ENCODE measurements around the gene PRODH.
"Not testable (repeated sequence)": the region's sequence is repeated elsewhere in the genome, so short reads cannot be mapped to it uniquely, and the experiment has no call there.

PRODH gene

DNA sequence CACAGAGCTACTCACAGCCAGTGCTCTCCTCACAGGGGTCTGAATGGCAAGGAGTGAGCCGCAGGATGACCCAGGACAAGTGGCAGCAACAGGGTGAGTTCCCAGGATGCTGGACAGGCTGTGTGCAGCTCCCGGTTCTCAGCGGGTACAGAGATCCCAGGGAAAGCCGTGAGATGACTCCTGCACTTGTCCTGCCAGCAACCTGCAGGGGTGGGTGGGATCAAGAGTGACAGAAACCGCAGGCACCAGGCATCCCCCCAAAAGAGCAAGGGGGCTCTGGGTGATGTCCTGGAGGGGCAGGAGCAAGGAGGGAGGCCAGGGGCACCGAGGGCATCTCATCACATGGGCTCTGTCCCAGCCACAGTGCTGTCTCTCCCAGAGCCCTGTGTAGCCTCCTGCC, 15.9 kb upstream of the PRODH start:
- no peak for DNase-seq

DNA sequence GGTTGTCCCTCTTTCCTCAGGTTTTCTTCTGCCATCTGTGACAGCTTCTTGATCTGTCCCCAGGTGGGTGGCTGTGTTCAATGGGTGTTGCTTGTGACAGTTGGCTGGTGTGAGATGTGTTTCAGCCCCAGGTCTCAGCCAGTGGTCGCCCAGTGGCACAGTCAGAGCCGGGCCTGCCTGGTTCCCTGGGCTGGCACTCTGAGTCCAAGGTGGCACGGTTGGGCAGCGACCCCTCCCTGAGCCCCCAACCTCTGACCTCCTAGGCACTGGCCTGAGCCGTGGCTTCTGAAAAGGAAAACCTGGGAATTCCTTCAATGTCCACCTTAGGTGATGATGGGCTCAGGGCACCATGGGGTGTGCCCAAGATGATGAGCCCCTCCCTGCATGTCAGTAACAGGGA, 14.0 kb upstream of the PRODH start:
- DNase-seq, result no peak

- no peak for DNase-seq
These were observed 11.8 kb upstream of the PRODH start for GRCh38 chr22:18947905-18948304.

- DNase-seq, result not testable (repeated sequence)
These were observed 11.0 kb upstream of the PRODH start for GRCh38 chr22:18947105-18947504.

DNA sequence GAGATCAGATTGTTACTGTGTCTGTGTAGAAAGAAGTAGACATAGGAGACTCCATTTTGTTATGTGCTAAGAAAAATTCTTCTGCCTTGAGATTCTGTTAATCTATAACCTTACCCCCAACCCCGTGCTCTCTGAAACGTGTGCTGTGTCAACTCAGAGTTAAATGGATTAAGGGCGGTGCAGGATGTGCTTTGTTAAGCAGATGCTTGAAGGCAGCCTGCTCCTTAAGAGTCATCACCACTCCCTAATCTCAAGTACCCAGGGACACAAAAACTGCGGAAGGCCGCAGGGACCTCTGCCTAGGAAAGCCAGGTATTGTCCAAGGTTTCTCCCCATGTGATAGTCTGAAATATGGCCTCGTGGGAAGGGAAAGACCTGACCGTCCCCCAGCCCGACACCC, 2.6 kb upstream of the PRODH start:
- DNase-seq, result not testable (repeated sequence)

- not testable (repeated sequence) for DNase-seq
These were observed 1.4 kb downstream of the PRODH start for GRCh38 chr22:18934688-18935087.

- no peak for DNase-seq
These were observed 2.2 kb downstream of the PRODH start for GRCh38 chr22:18933914-18934313.

DNA sequence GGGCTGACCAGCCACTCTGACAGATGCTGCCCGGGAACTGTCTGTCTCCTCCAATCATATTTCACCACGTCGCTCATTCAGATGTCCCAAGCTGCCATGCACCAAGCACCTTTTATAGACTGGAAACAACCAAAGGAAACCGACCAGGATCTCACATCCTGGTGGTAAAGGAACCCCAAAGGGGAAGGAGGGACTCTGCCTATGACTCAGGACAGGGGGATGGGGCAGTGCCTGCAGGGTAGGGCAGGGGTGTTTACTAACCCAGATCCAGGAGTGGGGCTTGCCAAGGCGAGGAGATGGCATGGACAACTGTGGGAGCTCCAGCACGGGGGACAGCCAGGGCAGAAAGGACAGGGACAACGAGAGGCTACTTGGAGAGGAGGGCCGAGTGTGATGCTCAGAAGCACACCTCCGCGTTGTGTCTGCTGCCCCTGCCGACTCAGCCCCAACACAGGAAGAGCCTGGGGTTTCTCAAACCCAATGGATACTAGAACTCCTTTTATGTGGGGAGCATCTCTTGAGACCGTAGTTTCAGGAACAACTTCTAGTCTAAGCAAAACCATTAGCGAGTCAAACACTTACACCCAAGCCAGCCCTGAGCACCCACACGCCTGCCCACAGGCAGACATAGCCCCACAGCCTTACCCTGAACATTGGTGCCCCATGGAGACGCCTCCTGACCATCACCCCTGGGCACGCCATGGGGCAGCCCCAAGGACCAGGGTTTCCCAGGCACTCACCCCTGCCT, 4.0 kb downstream of the PRODH start:
- no peak for DNase-seq

DNA sequence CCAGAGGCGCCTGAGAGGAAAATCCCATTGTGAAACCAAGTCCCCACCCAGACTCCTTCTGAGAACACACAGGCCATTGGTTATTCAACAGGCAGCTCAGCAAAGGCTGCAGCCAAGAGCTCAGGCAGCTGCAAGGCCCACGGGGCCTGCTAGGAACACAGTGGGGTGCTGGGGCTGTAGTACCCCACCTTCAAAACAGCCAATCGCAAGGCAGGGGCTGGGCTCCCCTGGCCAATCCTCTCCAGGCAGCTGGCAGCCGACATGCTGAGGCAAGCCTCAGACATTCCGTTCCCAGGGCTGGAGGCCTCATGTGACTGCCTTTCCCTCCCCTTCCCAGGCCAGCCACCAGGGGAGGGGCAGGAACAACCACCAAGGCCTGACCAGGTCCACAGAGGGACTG, 6.6 kb downstream of the PRODH start:
- DNase-seq, result no peak

DNA sequence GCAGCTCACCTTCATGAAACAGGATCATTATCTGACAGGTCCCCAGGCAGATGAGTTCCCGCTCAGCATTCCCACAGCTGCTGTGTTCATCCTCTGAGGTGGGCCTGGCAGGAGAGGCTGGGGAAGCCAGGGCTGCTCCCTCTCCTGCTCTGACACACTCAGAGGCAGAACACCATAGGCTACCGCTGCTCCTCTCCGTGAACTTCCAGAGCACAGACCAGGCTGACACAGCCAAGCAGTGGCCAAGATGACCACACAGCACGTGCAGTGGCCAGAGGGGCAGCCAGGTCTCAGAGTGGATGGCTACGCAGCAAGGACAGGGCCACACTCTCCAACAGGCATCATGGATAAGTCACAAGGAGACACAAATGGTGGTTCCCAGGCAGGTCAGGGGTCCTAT, 8.5 kb downstream of the PRODH start:
- DNase-seq, result no peak

DNA sequence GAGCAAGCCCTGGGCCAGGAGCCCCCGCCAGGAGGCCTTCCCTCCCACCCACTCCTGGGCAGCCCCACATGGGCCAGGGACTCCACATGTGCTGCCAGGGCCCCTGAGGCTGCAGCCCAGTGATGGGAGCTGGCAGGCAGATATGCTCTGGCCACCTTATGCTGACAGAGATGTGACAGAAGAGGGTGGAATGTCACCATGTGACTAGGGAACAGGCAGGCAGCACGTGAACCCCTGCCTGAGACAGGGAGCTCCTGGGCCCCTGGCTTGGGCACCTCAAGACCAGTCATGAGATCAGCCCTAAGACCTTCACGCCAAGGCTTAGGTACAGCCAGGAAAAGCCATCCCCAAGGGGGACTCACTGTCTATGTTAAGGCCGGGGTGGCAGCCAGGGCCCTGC, 9.1 kb downstream of the PRODH start:
- no peak for DNase-seq

- no peak for DNase-seq
These were observed 10.6 kb downstream of the PRODH start for GRCh38 chr22:18925368-18926064.

GRCh38 chr22:18920257-18920902, 15.7 kb downstream of the PRODH start:
- DNase-seq, result not testable (repeated sequence)

- not testable (repeated sequence) for DNase-seq
These were observed 18.3 kb downstream of the PRODH start for GRCh38 chr22:18917818-18918217.

- not testable (repeated sequence) for DNase-seq
These were observed 20.5 kb downstream of the PRODH start for GRCh38 chr22:18915550-18915949.

- not testable (repeated sequence) for DNase-seq
These were observed 21.5 kb downstream of the PRODH start for GRCh38 chr22:18914558-18914957.

GRCh38 chr22:18912264-18912946, 23.7 kb downstream of the PRODH start:
- not testable (repeated sequence) for DNase-seq

DNA sequence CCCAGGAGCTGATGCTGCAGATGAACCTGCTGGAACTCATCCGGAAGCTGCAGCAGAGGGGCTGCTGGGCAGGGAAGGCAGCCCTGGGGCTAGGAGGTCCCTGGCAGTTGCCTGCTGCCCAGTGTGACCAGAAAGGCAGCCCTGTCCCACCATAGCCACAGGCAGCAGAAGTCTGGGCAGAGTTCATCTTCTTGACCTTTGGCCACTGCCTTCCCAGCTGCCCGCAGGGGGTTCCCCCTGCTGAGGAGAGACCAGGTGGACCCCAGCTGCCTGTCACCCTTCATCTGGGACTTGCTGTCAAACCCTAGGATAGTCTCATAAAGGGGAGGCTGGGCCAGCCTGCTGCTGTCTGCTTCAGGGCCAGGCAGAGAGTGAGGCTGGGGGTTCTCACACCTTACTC, 24.6 kb downstream of the PRODH start:
- DNase-seq, result not testable (repeated sequence)

DNA sequence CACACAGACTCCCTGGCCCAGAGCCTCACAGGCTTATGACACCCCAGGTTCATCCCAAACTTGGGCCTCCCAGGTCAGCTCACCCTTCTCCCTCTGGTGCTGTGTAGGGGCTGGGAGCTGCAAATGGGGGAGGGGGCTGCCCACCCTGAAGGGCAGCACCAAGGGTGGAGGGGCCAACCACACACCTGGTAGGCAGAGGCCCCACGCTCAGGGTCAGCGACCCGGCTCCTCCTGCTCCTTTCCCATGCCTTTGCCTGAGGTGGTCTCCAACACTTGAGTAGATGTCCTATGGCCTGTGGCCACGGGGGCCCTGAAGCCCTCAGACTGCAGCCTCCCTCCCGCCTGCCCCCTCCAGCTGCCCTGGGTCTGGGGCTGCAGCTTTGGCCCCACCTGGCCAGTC, 26.5 kb downstream of the PRODH start:
- no peak for DNase-seq

DNA sequence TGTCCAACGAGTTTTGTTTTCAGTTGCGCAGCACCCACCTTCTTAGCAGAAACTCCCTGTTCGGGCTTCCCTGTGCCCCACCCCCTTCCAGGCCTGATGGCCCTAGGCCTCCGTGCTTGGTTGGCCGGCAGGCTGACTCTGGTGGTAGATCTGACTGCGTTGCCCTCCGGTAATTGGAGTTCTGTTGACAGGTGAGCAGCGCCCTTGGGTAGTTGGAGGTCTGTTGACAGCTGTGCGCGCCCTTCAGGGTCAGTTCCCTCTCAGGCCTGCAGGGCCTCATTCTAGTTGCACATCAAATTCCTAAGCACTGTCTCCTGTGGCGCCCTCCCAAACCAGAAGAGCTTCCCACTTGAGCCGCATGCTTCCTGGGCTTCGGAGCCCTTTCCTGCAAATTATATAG, 29.2 kb downstream of the PRODH start:
- no peak for DNase-seq

DNA sequence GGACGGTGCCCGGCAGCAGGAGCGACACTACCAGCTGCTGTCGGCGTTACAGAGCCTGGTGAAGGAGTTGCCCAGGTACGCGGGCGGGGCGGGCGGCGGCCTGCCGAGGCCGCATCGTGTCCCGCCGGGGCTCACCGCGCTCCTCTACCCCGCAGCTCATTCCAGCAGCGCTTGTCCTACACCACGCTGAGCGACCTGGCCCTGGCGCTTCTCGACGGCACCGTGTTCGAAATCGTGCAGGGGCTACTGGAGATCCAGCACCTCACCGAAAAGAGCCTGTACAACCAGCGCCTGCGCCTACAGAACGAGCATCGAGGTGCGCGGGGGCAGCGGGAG, 29.7 kb downstream of the PRODH start:
- not testable (repeated sequence) for DNase-seq

DNA sequence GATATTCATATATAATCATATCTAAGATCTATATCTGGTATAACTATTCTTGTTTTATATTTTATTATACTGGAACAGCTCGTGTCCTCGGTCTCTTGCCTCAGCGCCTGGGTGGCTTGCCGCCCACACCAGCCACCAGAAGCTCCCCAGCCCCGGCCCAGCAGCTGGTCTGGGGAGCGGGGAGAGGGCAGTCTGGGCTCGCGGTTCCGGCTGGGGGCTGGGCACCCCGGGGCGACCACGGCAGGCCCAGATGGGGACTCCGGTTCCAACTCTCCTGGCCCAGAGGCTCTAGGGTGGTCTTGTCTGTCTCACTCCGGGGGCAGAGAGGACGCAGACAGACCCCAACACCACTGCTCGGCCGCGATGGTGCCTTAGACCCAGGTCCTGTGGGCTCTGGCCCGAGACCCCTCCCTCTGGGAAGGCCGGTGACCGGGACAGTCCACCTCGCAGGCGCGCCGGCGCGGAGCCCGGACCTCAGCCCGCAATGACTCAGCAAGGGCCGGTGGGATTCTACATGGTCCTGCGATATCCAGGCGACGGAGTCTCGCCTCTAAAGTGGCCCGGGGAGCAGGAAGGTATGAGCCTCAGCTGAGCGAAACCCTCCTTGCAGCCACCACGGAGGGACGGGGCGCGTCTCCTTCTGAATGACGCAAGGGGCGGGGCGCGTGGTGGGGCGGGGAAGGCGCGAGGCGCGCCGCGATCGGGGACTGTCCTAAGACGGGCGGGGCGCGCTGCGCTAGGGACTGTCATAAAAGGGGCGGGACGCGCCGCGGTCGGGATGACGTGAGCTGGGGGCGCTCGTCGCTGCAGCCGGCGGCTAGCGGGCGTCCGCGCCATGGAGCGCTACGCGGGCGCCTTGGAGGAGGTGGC, 30.3 kb downstream of the PRODH start, which contains the start of gene DGCR6:
TSS of gene DGCR6 (plus strand) at position 781 of the 870 bp plus-strand sequence. CDS start at position 836, 55 bp downstream.
- no peak for DNase-seq
